Measurements from ENCODE around the gene OR6C6. TPM values are rescaled to one million over a fixed set of nuclear protein-coding genes. Genes with fewer than 3 reads are reported as not detected.

Gene OR6C6
- total RNA-seq, 1 donor from 2014 or later: not detected

GRCh38 chr12:55250944-55251343, 45.4 kb downstream of the OR6C6 start:
- CTCF ChIA-PET: no interaction called here
- no peak for ATAC-seq (ENCODE audit: low read depth)
- Mint-ChIP-seq H3K4me1 (no peaks in the 10 kb centered on the region), H3K27me3 (peaks cover 11% of the 10 kb centered on the region), H3K9me3 (no peaks in the 10 kb centered on the region), H3K4me3 (no peak overlapping the region), H3K36me3 (ENCODE audit: low read depth) (no peaks in the 10 kb centered on the region), H3K27ac (no peak overlapping the region)
- POLR2A ChIA-PET: no interaction called here
- intact Hi-C loops (cut with micrococcal nuclease): no loop called here
- DNase-seq: no peak
- no peak for TF ChIP-seq CTCF (IDR thresholded peaks at IDR 0.05)

GRCh38 chr12:55246159-55246558, 50.2 kb downstream of the OR6C6 start:
- intact Hi-C loops (cut with micrococcal nuclease): no loop called here
- Mint-ChIP-seq H3K9me3 (no peaks in the 10 kb centered on the region), H3K27ac (no peak overlapping the region), H3K4me3 (no peak overlapping the region), H3K36me3 (ENCODE audit: low read depth) (no peaks in the 10 kb centered on the region), H3K27me3 (peaks cover 8% of the 10 kb centered on the region), H3K4me1 (no peaks in the 10 kb centered on the region)
- ChIA-PET POLR2A (no interaction called here), CTCF (no interaction called here)
- ATAC-seq (ENCODE audit: low read depth) (no peak), DNase-seq (no peak)
- no peak for TF ChIP-seq CTCF (IDR thresholded peaks at IDR 0.05)

GRCh38 chr12:55244309-55244708, 52.1 kb downstream of the OR6C6 start, which contains the start of gene OR6C74:
TSS of gene OR6C74 (plus strand) at chr12:55244609. CDS start at chr12:55247288, 2,679 bp downstream.
- Mint-ChIP-seq H3K4me1 (no peaks in the 10 kb centered on the region), H3K27me3 (peaks cover 10% of the 10 kb centered on the region), H3K4me3 (no peak within 1 kb of the TSS), H3K9me3 (no peaks in the 10 kb centered on the region), H3K36me3 (ENCODE audit: low read depth) (no peaks in the 10 kb centered on the region), H3K27ac (no peak within 1 kb of the TSS)
- no peak for TF ChIP-seq CTCF (IDR thresholded peaks at IDR 0.05)
- POLR2A ChIA-PET: no interaction called here
- CTCF ChIA-PET: no interaction called here
- DNase-seq: no peak
- intact Hi-C loops (cut with micrococcal nuclease): no loop called here
- ATAC-seq (ENCODE audit: low read depth): no peak

Other genes with a start within 250 kb of the OR6C6 start
- not detected in 2 replicates for gene OR9K2, start 170.2 kb downstream of the OR6C6 start, total RNA-seq
- not detected in 2 replicates for gene OR10A7, start 75.5 kb downstream of the OR6C6 start, total RNA-seq
- gene OR6C74, start 52.0 kb downstream of the OR6C6 start, total RNA-seq: not detected in 2 replicates
- gene OR6C1, start 17.8 kb upstream of the OR6C6 start, total RNA-seq: not detected in 2 replicates
- not detected in 2 replicates for gene OR6C3, start 34.2 kb upstream of the OR6C6 start, total RNA-seq
- gene OR6C75, start 66.4 kb upstream of the OR6C6 start, total RNA-seq: not detected in 2 replicates
- gene OR6C65, start 104.0 kb upstream of the OR6C6 start, total RNA-seq: not detected in 2 replicates
- not detected in 2 replicates for gene OR6C76, start 129.7 kb upstream of the OR6C6 start, total RNA-seq
- not detected in 2 replicates for gene OR6C2, start 147.5 kb upstream of the OR6C6 start, total RNA-seq
- not detected in 2 replicates for gene OR6C70, start 173.6 kb upstream of the OR6C6 start, total RNA-seq
- gene OR6C68, start 195.8 kb upstream of the OR6C6 start, total RNA-seq: not detected in 2 replicates

All from activated B cell treated with CpG ODN at 0.5 μM for 24 hours (primary cell).